Right lobe of liver (tissue), 6 donors: ENCODE results near the gene TROAP. TPM values are rescaled to one million over a fixed set of nuclear protein-coding genes. Genes with fewer than 3 reads are reported as not detected.
A peak's percentile ranks its signal among the peaks of the same experiment; 100 is the strongest.

ENCODE experiments used
- ATAC-seq, 4 donors: fragments of 200-7000 bp; cut with Tn5 transposase; one replicate each; pipeline ENCODE4 v1.9.1; 2020; ENCODE audit warnings: mild to moderate bottlenecking in 4 of 4, moderate library complexity in 4 of 4
- DNase-seq, 3 donors: peaks; one replicate each; pipeline ENCODE4 v3.0.0-alpha.2; 2020
- H3K27ac ChIP-seq, 3 donors: fragments of 200-600 bp; one replicate each; pipeline ENCODE4 v1.8.0; 2022
- H3K27me3 ChIP-seq, 2 donors: fragments of 200-600 bp; one replicate each; pipeline ENCODE4 v1.8.0; 2022
- H3K36me3 ChIP-seq, 4 donors: fragments of 200-600 bp; sonication (generic) in 1 of 4; one replicate each; pipeline versions ENCODE4 v1.5.1 to v1.8.0; 2017 to 2022; ENCODE audit warnings: control low read depth in 1 of 4
- H3K4me1 ChIP-seq, 4 donors: fragments of 200-600 bp; sonication (generic) in 1 of 4; one replicate each; pipeline versions ENCODE4 v1.5.1 to v1.8.0; 2017 to 2022; ENCODE audit warnings: control low read depth in 1 of 4
- H3K4me3 ChIP-seq, 3 donors: fragments of 200-600 bp; one replicate each; pipeline ENCODE4 v1.8.0; 2022
- H3K9me3 ChIP-seq, 4 donors: fragments of 200-600 bp; sonication (generic) in 1 of 4; one replicate each; pipeline versions ENCODE4 v1.5.1 to v1.8.0; 2017 to 2022; ENCODE audit warnings: control low read depth in 1 of 4
- CTCF ChIP-seq, 4 donors: fragments of 200-600 bp in 3 of 4; fragments of 450-650 bp in 1 of 4; IDR thresholded peaks; one replicate each; pipeline versions ENCODE4 v1.5.1 to v1.8.0; 2016 to 2022; ENCODE audit warnings: antibody characterized with exemption in 4 of 4, mild to moderate bottlenecking in 2 of 4
- POLR2A ChIP-seq: fragments of 450-650 bp; IDR thresholded peaks from one replicate; pipeline ENCODE4 v1.6.1; 2017; ENCODE audit warnings: antibody characterized with exemption, mild to moderate bottlenecking
- WGBS: methylation state at CpG from one replicate; pipeline ENCODE4 v1.1.6; 2018; ENCODE audit warnings: low coverage, low lambda C conversion rate; ENCODE audit not compliant: insufficient coverage; ENCODE audit errors: missing lambda C conversion rate; 5-methylcytosine and 5-hydroxymethylcytosine counted together
- intact Hi-C, 2 donors: fragments of 100-400 bp; cut with DNase I; formaldehyde crosslinking; loops; one replicate each; pipeline versions ENCODE4 v1.11.2 to v1.14.1; 2022
- total RNA-seq, 6 experiments: library from RNA; depleted of rRNA in 2 of 6; stranded (reverse); fragments of >200 nt in 2 of 6; fragmentation: NEBNext Ultra II Directional in 3 of 6; extraction: Animal tissue kit (Norgen Biotek cat#: 25700) in 3 of 6; gene quantifications; one replicate each; pipeline versions ENCODE4 v1.1.0 to v1.2.4, GENCODE V29; 2016 to 2023
- donor health status: DM: no; HTN: yes; CAD: no.
- donor health status: DM: no; HTN: no; CAD: no.
- donor health status: DM: no; HTN: no; CAD: no.
- donor health status: DM: no; HTN: yes; CAD: no.
- donor health status: DM: no; HTN: yes; CAD: no.

Gene TROAP
- total RNA-seq, 6 experiments from 2014 or later: 0.24 to 2.6 (median 0.93) TPM

DNA sequence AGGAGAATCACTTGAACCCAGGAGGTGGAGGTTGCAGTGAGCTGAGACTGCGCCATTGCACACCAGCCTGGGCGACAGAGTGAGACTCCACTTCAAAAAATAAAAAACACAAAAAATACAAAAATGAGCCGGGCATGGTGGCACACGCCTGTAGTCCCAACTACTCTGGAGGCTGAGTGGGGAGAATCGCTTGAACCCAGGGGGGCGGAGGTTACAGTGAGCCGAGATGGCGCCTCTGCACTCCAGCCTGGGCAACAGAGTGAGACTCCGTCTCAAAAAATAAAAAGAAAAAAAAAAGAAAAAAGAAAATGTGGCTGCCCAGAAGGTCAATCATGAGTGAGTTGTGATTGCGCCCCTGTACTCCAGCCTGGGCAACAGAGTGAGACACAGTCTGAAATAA lies 32.9 kb downstream of the TROAP start:
- Histone ChIP-seq H3K4me3 (no peak overlapping the region), H3K27ac (no peak overlapping the region), H3K36me3 (peaks cover 0 to 19% (median 4%) of the 10 kb centered on the region in 4 donors), H3K9me3 (no peaks in the 10 kb centered on the region), H3K27me3 (no peaks in the 10 kb centered on the region), H3K4me1 (no peaks in the 10 kb centered on the region)
- TF ChIP-seq POLR2A (no peak), CTCF (IDR thresholded peaks at IDR 0.05) (no peak)
- intact Hi-C loops: loop anchor here in 1 of 2 donors (10.0 kb wide), 1 partner anchor 159 kb away; no protein-coding TSS in a partner anchor
- WGBS: 83% methylated on average over 7 of the region's 10 CpGs
- no peak for DNase-seq
- ATAC-seq: no peak

- 3% methylated on average over 3 of the region's 3 CpGs for WGBS
Measured at GRCh38 chr12:49357103-49357678, 34.1 kb downstream of the TROAP start.

DNA sequence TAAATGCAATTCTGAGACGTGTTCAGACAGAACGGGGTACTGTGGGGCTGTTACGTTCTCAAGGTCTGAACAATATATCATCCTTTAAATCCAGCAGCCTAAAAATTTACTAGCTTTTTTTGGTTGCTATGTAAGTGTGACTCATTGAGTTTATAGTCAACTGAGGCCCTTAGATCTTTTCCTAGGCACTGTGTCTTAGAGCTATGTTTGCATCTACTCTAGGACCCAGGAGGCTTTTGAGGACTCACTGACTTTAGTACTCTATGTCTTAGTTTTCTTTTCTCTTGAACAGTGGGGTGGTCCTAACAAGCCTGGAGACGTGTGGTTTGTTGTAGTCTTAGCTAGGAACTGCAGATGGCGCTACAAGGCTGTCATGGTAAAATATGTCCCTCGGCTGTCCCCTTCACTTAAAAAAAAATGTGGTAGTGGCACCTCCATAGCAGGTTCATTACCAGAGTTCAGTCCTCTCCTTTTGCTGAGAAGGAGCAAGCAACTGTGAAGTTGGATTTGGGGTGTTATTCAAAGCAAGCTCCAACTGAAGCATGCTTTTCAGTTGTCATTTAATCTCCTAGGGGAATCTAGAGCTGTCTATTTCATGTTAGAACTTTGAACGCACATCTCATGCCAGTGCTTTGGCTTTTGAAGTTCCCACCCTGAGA lies 35.6 kb downstream of the TROAP start:
- 16% methylated on average over 7 of the region's 7 CpGs for WGBS
- Histone ChIP-seq H3K9me3 (no peaks in the 10 kb centered on the region), H3K36me3 (no peaks in the 10 kb centered on the region), H3K4me3 (no peak overlapping the region), H3K27me3 (no peaks in the 10 kb centered on the region), H3K4me1 (no peaks in the 10 kb centered on the region), H3K27ac (no peak overlapping the region)
- no peak for DNase-seq
- peak; percentile 84 to 95 (median 86) for ATAC-seq
- intact Hi-C loops: loop anchor here in 1 of 2 donors (10.0 kb wide), 1 partner anchor 156 kb away; no protein-coding TSS in a partner anchor
- TF ChIP-seq CTCF (IDR thresholded peaks at IDR 0.05): peak; percentile 64 to 83 (median 69)
- no peak for TF ChIP-seq POLR2A

More at GRCh38 chr12:49357103-49357678, 34.1 kb downstream of the TROAP start:
- Histone ChIP-seq H3K4me1 (no peaks in the 10 kb centered on the region), H3K4me3 (no peak overlapping the region), H3K27me3 (no peaks in the 10 kb centered on the region), H3K27ac (no peak overlapping the region), H3K36me3 (peaks cover 0 to 6% (median 0%) of the 10 kb centered on the region in 4 donors), H3K9me3 (no peaks in the 10 kb centered on the region)
- TF ChIP-seq POLR2A (no peak), CTCF (IDR thresholded peaks at IDR 0.05) (peak; percentile 46 to 56 (median 51))
- ATAC-seq: peak in 3 of 4 donors; percentile 11 to 59 (median 43)
- DNase-seq: no peak
- intact Hi-C loops: loop anchor here in 1 of 2 donors (10.0 kb wide), 1 partner anchor 158 kb away; no protein-coding TSS in a partner anchor

GRCh38 chr12:49359671-49360070 lies 36.6 kb downstream of the TROAP start:
- DNase-seq (no peak), ATAC-seq (no peak)
- intact Hi-C loops: loop anchor here (10.0 kb wide), 1 partner anchor 155 kb away; no protein-coding TSS in a partner anchor
- Histone ChIP-seq H3K27ac (no peak overlapping the region), H3K9me3 (no peaks in the 10 kb centered on the region), H3K4me3 (no peak overlapping the region), H3K36me3 (no peaks in the 10 kb centered on the region), H3K27me3 (no peaks in the 10 kb centered on the region), H3K4me1 (no peaks in the 10 kb centered on the region)
- 89% methylated on average over 6 of the region's 7 CpGs for WGBS
- TF ChIP-seq POLR2A: no peak
- no peak for TF ChIP-seq CTCF (IDR thresholded peaks at IDR 0.05)
